K562 (cell line): ENCODE results near the gene KRTCAP2.

Source experiments
- BRF1 ChIP-seq: IDR thresholded peaks from 3 replicates; pipeline ENCODE4 v1.6.1; 2011; ENCODE audit warnings: borderline replicate concordance, mild to moderate bottlenecking; ENCODE audit not compliant: insufficient read length; ENCODE audit errors: extremely low read depth
- CTCF ChIP-seq, 3 experiments: IDR thresholded peaks in 2 of 3; conservative IDR thresholded peaks in 1 of 3; 2 replicates each; pipeline ENCODE4 v1.5.1; 2011 to 2012; ENCODE audit warnings: low read length in 3 of 3, mild to moderate bottlenecking in 3 of 3, control low read depth in 2 of 3, improper control_type of control experiment in 1 of 3, inconsistent platforms in 1 of 3, low read depth in 1 of 3, mixed read lengths in 1 of 3, moderate library complexity in 1 of 3; ENCODE audit not compliant: insufficient read depth in 2 of 3
- EZH2 ChIP-seq: IDR thresholded peaks from 2 replicates; pipeline ENCODE4 v1.6.1; 2012; ENCODE audit warnings: low read depth, mild to moderate bottlenecking, inconsistent platforms, low read length, borderline replicate concordance
- IRF2 ChIP-seq: sonication (generic); formaldehyde crosslinking; IDR thresholded peaks from 2 replicates; pipeline ENCODE4 v1.8.1; 2022; ENCODE audit warnings: mild to moderate bottlenecking, missing genetic modification reagents
- MTF1 ChIP-seq: fragments of 250-450 bp; sonication (Bioruptor Pico); IDR thresholded peaks from 2 replicates; pipeline ENCODE4 v1.9.0; 2021; ENCODE audit warnings: moderate library complexity, mild to moderate bottlenecking, inconsistent platforms, borderline replicate concordance
- NFRKB ChIP-seq: fragments of 450-650 bp; IDR thresholded peaks from 2 replicates; pipeline ENCODE4 v1.6.1; 2016; ENCODE audit warnings: low read depth
- NFYB ChIP-seq: IDR thresholded peaks from 2 replicates; pipeline ENCODE4 v1.6.1; 2011; ENCODE audit warnings: mild to moderate bottlenecking, moderate library complexity; ENCODE audit not compliant: insufficient read length; ENCODE audit errors: extremely low read depth
- ZBTB17 ChIP-seq: fragments of 450-650 bp; formaldehyde crosslinking; IDR thresholded peaks from 2 replicates; pipeline ENCODE4 v1.4.0; 2020; ENCODE audit warnings: mild to moderate bottlenecking
- ZBTB40 ChIP-seq, 2 experiments: fragments of 450-650 bp in 1 of 2; sonication (generic) in 1 of 2; formaldehyde crosslinking in 1 of 2; IDR thresholded peaks; 2 replicates each; pipeline versions ENCODE4 v1.7.1 to v1.9.0; 2016 to 2022; ENCODE audit warnings: inconsistent platforms in 1 of 2, mild to moderate bottlenecking in 1 of 2, missing genetic modification reagents in 1 of 2
- ZFP36 ChIP-seq: fragments of 150-350 bp; IDR thresholded peaks from 2 replicates; pipeline ENCODE4 v1.6.1; 2018; ENCODE audit warnings: low read length, low read depth; ENCODE audit not compliant: partially characterized antibody
- ZNF143 ChIP-seq: sonication (generic); formaldehyde crosslinking; IDR thresholded peaks from 2 replicates; pipeline ENCODE4 v1.9.0; 2022; ENCODE audit warnings: mild to moderate bottlenecking, missing genetic modification reagents
- ZNF263 ChIP-seq: sonication (generic); formaldehyde crosslinking; IDR thresholded peaks from 2 replicates; pipeline ENCODE4 v1.8.0; 2022; ENCODE audit warnings: mild to moderate bottlenecking, missing genetic modification reagents, borderline replicate concordance
- ZNF282 ChIP-seq: sonication (generic); formaldehyde crosslinking; IDR thresholded peaks from 2 replicates; pipeline ENCODE4 v1.8.1; 2023; ENCODE audit warnings: missing genetic modification reagents

GRCh38 chr1:155126556-155127104 is 46.5 kb downstream of the KRTCAP2 start:
- TF ChIP-seq ZFP36 (no peak), ZNF143 (CRISPR knock-in tag) (no peak), MTF1 (CRISPR knock-in tag) (no peak), EZH2 (no peak), BRF1 (no peak), NFRKB (no peak), ZNF282 (CRISPR knock-in tag) (no peak), ZNF263 (no peak), CTCF (IDR thresholded peaks at IDR 0.05 in 2 of 3, conservative IDR thresholded peaks at IDR 0.05 in 1 of 3; ENCODE audit: insufficient read depth in 2 of 3, low read depth in 1 of 3, low read length in 3 of 3) (no peak), ZBTB17 (CRISPR knock-in tag) (no peak), IRF2 (CRISPR knock-in tag) (no peak), NFYB (no peak), ZBTB40 (IDR thresholded peaks at IDR 0.05) (no peak), ZBTB40 (CRISPR knock-in tag; IDR thresholded peaks at IDR 0.05) (no peak)
